ENCODE measurements around the gene EFR3B.
"Not testable (repeated sequence)": the region's sequence is repeated elsewhere in the genome, so short reads cannot be mapped to it uniquely, and the experiment has no call there.

The EFR3B gene

DNA sequence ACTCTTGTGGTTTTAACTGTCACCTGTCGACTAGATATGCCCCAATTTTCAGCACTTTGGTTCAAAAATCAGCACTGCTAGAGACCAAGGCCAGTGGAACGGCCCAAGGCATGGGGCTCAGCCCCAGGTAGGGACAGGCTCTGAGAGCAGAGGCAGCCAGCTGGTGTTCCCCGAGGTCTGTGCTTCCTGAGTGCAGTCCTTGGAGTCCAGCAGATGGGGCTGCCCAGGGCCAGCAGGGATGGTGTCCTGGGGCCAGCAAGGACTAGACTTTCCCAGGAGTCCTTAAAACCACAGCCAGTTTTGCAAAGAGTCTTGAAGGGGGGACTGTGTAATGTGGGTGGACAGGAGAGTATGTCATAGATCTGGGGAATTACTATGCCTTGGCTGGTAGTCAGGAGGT is 70.2 kb downstream of the EFR3B start:
- no peak for DNase-seq

DNA sequence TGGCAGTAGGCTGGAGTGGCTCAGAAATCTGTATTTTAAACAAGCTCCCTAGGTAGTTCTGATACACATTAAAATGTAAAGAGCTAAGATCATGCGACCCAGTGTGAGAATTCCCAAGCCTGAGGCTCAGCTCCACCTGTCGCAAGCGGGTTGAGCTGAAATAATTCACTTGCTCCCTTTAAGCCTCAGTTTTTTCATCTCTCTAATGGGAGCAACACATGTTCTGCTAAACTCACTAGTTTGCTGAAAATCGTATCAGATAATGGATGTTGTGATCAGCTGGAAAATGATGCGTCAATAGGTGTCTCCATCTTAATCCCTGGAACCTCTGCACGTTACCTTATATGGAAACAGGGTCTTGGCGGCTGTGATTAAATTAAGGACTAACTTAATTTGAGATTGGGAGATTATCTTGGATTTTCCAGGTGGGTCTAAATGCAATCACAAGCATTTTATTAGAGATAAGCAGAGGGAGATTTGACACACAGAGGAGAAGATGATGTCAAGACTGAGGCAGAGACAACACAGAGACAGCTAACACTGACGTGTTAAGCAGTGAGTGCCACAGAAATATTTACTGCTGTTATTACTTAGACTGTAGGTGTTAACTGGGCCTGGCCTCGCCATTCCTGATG is 73.5 kb downstream of the EFR3B start:
- DNase-seq, result no peak

DNA sequence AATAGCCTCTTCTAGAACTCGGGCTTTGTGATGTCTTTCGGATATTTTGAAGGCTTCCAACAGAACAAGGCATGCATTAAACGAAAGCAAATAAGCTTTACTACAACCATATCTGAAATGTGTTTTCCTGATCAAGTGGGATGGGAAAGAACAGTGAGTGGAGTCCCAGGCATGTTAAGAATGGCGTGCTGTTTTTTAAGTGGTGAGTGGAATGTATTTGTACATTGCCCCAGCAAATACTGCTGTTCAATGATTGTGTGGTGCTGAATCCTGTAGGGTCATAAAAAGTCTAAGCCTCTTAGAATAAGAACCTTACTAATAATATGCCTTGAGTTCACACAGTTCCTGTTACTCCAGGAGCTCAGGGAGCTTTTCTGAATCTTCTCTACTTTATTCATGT is 74.0 kb downstream of the EFR3B start:
- DNase-seq, result no peak

DNA sequence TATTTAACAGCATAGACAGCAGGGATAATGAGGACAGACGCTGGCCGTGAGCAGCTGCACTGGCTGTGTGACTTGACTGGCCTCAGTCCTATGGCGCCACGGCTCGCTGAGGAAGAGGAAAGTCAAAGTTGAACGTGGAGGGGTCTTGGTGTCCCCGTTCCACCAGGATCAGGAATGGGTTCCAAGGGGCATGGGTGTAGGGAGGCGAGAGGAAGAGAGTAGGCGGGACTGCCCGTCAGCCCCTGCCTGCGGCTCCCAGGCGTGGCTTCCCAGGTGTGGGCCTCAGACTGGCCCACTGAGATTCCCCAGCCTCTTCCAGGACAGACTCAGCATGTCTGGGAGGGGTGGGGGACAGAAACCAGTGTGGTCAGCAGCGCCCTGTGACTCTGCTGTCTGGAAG is 75.1 kb downstream of the EFR3B start:
- DNase-seq, result no peak

DNA sequence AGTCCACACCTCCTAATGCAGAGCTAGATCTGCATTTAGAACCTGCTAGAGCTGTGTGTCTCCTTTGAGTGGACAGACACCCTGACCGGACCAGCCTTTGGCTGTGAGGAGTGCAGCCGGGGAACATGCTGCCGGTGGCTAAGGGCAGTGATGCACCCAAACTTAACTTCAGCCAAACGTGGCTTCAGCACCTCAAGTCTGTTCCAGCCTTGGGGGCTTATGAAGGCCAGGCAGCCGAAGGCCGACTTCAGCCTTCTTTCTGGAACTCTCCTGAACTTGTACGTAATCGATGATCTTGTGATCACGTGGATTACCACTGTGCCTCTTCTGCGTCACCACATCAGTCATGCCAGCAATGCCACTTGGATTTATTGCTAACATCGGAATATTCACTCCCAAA is 77.4 kb downstream of the EFR3B start:
- no peak for DNase-seq

DNA sequence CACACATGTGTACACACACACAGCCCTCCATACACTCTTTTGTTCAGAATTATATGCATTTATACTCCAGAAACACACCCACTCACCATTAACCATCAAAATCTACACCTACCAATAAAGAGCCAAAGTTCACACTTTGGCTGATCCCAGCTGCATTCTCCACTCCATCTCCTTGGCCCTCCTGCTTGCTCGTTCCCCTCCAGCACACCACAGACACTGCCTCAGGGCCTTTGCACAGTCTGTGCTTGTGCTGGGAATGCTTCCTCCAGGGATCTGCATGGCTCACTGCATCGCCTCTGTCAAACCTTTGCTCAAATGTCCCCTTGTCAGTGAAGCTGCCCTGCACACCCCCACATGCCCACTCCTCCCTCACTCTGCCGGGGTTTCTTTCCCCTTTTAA is 80.5 kb downstream of the EFR3B start:
- no peak for DNase-seq

DNA sequence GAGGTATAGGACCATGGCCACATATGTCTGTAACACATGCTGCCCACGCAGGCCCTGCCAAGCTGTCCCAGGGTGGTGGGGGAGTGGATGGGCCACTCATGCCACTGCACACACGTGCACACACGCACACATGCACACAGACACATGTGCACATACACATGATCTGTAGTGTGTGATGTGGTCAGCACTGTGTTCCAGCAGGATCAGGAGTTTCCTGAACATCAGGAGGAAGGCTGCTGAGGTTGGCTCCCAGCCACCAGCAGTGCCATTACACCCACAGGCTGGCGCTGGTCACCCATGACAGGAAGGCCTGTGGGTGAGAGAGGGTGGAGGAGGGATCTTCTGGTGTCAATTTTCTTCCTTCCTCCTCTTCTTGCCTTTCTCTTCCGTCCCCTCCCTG is 81.8 kb downstream of the EFR3B start:
- DNase-seq, result no peak

DNA sequence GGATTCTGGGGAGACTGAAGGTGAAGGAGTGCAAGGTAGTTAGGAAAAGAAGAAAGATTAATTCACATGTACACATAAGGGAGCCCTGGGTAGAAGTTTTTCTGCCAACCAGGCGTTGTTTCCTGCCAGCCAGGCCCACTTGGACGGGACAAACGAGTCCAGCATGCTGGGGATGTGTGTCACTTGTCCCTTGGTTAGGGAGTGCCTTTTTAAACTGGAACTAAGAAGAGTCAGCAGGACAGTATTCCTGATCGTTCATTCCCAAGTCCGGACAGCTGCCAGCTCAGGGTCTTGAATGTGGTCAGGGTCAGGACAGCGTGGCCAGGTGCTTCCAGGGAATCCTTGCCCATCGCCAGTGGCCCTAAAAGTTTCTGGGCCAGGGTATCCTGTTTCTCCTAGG is 83.3 kb downstream of the EFR3B start:
- no peak for DNase-seq

DNA sequence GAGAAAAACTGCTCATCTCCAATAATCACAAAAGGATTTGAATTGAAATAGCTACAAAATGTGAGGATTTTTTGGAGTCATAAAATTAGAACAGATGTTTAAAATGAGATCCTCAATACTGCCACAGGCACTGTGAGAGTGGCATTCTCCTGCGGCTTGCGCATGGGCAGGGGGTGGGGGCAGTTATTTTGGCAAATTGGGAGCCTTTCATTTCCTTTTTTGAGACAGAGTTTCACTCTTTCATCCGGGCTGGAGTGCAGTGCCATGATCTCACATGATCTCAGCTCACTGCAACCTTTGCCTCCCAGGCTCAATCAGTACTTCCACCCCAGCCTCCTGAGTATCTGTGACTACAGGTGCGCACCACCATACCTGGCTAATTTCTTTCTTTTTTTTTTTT is 84.1 kb downstream of the EFR3B start:
- no peak for DNase-seq

DNA sequence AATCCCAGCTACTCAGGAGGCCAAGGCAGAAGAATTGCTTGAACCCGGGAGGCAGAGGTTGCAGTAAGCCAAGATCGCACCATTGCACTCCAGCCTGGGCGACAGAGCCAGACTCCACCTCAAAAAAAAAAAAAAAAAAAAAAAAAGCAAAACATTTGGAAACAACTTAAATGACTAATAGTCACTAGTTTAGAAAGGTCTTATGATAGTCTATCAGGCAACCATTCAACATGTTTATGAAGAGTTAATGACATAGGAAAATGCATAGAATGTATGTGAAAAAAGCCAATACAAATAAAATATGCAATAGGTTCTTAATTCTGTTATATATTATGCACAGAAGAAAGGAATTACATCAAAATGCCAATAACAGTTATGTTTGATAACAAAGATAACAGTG is 85.2 kb downstream of the EFR3B start:
- DNase-seq, result not testable (repeated sequence)

DNA sequence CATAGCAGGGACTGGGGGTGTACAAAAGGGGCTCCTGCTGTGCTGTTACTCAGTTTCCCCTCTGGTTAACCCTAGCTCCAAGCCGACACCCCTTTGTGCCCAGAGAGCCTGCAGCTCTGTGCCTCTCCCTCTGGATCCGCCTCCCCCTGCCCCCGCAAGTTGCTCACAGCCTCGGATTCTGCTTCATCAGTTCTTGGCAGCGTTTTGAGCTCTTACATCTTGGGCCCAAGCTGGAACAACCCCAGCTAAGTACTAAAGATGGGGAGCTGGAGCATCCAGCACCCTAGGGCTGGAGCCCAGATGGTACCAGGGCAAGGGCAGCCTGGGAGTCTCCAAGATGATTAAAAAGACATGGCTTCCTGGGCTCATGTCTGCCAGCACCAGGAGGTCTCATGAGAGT is 85.8 kb downstream of the EFR3B start:
- no peak for DNase-seq

DNA sequence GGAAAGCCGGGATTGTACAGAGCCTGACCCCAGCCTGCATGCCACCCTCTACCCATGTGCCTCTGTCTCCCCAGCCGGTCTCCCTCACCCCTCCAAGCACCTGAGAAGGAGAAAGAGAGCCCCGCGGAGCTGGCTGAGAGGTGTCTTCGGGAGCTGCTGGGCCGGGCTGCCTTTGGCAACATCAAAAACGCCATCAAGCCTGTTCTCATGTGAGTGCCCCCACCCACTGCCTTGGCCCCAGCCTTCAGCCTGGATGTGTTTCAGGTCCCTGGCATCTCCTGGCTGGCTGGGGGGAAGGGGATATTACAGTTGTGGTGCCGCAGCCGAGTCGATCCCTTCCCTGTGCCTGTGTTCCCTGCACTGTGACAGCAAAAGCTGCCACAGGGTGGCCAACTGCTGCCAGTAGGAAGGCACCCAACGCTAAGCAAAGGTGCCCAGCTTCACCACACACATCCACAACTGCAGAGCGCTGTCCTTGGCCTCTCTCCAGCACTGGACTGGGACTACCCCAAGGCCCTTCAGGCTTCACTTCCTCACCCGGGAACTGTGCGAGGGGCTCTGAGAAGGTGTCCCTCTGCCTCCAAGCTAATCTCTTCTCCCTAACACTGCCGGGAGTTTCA is 88.1 kb downstream of the EFR3B start:
- DNase-seq, result no peak

DNA sequence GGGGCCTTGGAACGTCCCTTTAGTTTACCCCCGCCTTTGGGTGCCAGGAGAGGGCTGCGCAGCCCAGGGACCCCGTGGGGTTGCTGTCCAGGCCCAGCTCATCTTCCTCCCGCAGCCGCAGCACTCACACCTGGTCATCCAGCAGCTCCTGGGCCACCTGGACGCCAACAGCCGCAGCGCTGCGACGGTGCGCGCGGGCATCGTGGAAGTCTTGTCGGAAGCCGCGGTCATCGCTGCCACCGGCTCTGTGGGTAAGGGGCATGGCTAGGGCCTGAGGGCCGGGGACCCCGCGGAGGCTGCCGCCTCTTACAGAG is 89.3 kb downstream of the EFR3B start:
- no peak for DNase-seq

DNA sequence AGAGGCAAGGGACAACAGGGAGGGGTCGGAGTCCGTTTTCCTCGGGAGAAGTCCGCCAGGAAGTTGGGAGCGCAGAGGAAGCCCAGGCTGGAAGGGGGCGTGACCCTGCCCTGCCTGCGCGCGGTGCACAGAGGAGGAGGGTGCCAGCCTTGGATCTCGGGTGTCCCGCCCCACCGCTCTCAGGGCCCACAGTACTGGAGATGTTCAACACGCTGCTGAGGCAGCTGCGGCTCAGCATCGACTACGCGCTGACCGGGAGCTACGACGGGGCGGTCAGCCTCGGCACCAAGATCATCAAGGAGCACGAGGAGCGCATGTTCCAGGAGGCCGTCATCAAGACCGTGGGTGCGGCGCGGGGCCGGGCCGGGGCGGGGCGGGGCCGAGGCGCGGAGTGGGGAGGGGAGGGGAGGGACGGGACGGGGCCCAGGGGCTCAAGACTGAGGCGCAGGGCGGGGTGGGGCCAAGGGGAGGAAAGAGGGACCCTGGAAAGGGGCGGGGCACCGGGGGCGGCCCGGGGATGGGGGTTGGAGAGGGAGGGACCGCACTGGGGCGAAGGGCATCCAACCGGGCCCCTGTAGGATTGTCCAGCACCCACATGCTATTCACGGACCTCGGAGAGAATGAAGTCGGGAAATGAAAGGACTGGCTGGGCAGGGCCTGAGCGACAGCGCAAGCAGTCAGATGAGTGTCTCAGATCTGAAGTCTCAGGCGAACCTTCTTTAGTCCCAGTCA is 89.9 kb downstream of the EFR3B start:
- DNase-seq, result no peak

DNA sequence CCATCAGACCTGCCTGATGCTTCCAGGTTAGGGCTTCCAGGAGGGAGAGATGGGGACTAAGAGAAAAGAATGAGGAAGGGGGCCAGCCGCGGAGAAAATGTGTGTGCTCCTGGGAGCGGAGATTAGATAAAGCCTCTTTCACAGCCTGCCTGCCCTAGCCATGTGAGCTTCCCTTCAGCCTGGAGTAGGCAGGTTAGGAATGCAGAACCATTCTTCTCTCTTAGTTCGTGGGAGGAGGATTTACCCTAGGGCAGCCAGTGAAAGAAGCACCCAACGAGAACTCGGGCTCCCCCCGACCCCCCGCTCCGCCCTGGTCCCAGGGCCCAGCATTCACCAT is 90.4 kb downstream of the EFR3B start:
- DNase-seq, result no peak

DNA sequence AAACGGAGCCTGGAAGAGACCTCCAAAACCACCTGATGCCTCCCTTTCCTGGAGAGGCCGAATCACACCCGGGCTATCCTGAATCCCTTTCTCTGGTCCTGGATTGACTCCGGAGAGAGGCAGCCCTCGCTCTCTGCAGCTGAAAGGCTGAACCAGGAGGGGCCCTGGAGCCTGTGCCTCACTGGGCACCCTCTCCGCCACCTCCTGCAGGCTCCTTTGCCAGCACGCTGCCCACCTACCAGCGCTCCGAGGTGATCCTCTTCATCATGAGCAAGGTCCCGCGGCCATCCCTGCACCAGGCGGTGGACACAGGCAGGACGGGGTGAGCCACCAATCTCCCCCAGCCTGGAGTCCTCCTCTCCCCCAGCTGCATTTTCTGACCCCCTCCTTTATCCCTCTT is 90.8 kb downstream of the EFR3B start:
- no peak for DNase-seq

DNA sequence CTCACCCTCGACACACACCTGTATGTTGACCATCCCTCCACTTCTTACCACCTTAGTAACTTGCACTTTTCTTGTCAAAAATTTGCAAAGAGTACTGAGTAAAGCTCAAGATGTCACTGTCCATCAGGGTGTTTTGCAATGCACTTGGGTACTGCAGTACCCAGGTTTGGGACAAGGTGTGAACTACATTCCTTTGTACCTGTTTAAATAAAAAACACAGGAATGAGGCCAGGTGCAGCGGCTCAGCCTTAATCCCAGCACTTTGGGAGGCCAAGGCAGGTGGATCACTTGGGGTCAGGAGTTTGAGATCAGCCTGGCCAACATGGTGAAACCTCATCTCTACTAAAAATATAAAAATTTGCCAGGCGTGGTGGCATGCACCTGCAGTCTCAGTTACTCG is 98.7 kb downstream of the EFR3B start:
- DNase-seq, result not testable (repeated sequence)

DNA sequence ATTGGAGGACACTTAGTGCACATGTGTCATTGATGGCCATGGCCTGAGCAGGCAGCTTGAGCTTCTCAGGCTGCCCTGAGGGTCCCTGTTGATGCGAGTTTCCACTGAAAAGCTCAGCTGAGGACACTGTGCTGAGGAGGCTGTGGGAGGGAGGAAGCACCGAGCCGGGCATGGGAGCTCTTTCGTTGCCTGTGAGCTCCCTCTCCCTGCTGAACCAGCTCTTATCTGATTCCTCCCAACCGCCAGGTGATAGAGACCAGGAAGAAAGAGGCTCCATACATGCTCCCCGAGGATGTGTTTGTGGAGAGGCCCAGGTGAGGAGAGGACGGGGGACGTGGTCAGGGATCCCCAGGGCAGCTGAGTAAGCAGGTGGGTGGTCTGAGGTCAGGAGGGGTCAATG is 99.2 kb downstream of the EFR3B start:
- no peak for DNase-seq

DNA sequence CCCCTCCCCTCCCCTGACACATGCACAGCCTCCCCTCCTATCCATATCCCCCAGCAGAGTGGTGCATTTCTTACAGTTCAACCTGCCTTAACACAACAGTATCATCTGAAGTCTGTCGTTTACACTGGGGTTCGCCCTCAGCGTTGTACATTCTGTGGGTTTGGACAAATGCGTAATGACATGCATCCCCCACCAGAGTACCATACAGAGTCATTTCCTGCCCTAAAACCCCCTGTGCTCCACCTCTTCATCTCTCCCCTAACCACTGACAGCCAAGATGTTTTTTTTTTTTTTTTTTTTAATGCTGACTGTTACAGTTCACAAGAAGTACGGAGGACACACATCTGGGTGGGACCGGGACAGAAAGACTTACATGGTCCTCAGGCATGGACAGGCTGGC is 103.9 kb downstream of the EFR3B start:
- no peak for DNase-seq

DNA sequence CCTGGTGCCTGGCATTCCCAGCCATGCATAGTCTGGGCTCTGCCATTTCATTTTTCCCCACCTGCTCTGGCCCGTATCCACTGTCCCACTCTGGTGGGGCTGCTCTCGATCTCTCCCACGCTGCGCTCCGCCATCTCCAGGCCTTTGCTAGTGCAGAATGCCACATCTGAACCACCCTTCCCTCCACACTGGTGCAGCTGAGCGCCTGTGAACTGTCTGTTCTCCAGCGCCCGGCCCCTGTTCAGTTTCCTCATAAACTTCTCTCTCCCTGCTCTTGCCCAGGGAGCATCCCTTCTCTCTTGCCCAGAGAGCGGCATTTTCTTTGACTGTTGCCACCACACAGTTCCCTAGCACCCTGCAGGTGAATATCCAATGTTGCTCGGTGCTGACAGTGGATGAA is 105.0 kb downstream of the EFR3B start:
- no peak for DNase-seq

DNA sequence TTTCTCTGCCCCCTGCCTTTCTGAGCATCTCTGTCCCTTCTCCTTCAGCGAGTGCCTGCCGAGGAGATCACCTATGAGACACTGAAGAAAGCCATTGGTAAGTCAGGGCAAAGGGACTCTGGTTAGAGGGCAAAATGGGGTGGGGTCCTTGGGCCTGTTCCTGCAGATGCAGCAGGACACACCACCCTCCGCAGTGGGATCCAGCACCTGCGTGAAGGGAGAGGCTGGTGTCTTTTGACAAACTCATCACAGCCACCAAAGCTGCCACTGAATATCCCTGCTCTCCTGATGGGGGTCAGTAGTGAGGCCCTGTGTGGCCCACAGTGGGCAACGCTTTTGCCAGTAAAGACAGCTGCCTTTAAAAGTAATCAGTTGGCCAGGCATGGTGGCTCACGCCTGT is 107.8 kb downstream of the EFR3B start:
- DNase-seq, result no peak

DNA sequence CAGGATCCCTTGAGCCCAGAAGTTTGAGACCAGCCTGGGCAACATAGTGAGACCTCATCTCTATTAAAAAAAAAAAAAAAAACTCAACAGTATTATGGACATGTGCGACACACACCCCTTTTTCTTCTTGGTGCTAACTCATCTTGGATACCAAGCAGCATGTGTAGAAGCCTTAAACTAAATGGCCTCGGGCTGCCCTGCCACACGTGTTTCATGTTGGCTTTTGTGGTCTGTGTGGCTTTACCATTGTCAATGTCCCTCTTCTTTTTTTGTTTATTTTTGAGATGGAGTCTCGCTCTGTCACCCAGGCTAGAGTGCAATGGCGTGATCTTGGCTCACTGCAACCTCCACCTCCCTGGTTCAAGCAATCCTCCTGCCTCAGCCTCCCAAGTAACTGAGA is 109.1 kb downstream of the EFR3B start:
- not testable (repeated sequence) for DNase-seq

DNA sequence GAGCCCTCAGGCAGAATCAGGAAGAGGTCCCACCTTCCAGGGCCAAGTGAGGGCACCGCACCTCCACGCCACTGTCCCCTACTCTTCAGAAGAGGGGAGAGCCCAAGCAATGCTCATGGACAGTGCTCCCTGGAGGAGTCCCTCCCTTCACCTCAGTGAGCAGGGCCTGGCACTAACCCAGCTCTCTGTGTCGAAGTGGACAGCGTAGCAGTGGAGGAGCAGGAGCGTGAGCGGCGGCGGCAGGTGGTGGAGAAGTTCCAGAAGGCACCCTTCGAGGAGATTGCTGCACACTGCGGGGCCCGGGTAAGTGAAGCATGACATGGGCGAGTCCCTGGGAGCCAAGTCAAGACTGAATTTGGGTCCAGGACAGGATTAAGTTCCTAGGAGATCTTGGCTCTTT is 109.8 kb downstream of the EFR3B start:
- no peak for DNase-seq

DNA sequence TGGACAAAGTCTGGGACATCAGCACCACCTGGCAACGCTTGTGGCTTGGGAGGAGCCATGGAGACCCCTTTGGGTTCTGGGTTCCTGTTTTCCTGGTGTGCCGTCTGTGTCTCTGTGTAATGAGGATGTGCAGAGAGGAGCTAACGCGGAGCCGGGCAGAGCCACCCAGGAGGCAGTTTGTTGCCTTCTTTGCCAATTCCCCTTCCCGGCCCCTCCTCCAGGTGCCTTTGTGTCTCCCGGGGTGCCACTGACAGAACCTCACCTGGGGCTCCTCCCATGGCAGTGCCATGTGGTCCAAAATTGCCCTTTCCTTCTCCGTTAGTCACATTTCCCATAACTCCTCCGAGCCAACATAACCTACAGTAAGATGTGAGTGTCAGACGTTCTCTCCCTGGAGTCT is 113.5 kb downstream of the EFR3B start:
- no peak for DNase-seq
